ENCODE data around the gene PIGV.

The PIGV gene

DNA sequence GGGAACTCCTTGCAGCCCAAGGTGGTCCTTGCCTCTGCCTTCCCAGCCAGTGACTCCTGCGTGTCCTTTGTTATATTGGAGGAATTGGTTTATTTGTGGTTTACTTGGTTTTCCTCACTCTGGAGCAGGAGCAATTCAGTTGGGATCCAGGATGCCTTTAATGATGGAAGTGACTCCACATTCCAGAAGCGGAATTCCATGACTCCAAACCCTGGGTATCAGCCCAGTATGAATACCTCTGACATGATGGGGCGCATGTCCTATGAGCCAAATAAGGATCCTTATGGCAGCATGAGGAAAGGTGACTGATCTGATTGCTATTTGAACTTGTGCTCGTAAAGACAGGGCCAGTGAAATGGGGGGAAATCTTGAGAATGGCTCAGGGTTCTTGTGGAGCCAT lies 15.1 kb upstream of the PIGV start:
- no peak for DNase-seq (ENCODE audit: low read depth in 2 of 2, low spot score in 1 of 2)

DNA sequence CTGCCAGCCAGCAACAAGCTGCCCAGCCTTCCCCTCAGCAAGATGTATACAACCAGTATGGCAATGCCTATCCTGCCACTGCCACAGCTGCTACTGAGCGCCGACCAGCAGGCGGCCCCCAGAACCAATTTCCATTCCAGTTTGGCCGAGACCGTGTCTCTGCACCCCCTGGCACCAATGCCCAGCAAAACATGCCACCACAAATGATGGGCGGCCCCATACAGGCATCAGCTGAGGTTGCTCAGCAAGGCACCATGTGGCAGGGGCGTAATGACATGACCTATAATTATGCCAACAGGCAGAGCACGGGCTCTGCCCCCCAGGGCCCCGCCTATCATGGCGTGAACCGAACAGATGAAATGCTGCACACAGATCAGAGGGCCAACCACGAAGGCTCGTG lies 13.3 kb upstream of the PIGV start:
- DNase-seq (ENCODE audit: low read depth in 2 of 2, low spot score in 1 of 2): no peak

DNA sequence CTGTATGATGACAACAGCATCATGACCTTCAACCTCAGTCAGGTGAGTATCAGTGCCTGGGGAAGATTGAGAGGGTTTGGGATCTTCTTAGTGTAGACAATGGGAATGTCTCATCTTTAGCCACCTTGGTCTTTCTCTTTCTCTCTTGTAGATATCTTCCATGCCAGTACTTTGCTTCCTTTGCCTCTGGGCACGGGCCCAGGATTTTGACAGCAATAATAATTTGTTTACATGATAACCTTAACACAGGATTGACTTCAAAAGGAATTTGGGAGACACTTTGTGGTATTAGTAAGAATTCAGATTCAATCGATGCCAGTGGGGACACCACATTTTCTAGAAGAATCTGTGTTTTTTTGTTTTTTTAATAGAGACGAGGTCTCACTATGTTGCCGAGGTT lies 12.1 kb upstream of the PIGV start:
- no peak for DNase-seq (ENCODE audit: low read depth in 2 of 2, low spot score in 1 of 2)

DNA sequence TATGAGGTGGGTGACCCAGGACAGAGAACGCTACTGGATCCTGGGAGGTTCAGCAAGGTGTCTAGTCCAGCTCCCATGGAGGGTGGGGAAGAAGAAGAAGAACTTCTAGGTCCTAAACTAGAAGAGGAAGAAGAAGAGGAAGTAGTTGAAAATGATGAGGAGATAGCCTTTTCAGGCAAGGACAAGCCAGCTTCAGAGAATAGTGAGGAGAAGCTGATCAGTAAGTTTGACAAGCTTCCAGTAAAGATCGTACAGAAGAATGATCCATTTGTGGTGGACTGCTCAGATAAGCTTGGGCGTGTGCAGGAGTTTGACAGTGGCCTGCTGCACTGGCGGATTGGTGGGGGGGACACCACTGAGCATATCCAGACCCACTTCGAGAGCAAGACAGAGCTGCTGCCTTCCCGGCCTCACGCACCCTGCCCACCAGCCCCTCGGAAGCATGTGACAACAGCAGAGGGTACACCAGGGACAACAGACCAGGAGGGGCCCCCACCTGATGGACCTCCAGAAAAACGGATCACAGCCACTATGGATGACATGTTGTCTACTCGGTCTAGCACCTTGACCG lies 8.6 kb upstream of the PIGV start:
- no peak for DNase-seq (ENCODE audit: low read depth in 2 of 2, low spot score in 1 of 2)

DNA sequence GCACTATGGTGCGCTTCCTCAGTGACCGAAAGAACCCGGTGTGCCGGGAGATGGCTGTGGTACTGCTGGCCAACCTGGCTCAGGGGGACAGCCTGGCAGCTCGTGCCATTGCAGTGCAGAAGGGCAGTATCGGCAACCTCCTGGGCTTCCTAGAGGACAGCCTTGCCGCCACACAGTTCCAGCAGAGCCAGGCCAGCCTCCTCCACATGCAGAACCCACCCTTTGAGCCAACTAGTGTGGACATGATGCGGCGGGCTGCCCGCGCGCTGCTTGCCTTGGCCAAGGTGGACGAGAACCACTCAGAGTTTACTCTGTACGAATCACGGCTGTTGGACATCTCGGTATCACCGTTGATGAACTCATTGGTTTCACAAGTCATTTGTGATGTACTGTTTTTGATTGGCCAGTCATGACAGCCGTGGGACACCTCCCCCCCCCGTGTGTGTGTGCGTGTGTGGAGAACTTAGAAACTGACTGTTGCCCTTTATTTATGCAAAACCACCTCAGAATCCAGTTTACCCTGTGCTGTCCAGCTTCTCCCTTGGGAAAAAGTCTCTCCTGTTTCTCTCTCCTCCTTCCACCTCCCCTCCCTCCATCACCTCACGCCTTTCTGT lies 7.3 kb upstream of the PIGV start:
- no peak for DNase-seq (ENCODE audit: low read depth in 2 of 2, low spot score in 1 of 2)

DNA sequence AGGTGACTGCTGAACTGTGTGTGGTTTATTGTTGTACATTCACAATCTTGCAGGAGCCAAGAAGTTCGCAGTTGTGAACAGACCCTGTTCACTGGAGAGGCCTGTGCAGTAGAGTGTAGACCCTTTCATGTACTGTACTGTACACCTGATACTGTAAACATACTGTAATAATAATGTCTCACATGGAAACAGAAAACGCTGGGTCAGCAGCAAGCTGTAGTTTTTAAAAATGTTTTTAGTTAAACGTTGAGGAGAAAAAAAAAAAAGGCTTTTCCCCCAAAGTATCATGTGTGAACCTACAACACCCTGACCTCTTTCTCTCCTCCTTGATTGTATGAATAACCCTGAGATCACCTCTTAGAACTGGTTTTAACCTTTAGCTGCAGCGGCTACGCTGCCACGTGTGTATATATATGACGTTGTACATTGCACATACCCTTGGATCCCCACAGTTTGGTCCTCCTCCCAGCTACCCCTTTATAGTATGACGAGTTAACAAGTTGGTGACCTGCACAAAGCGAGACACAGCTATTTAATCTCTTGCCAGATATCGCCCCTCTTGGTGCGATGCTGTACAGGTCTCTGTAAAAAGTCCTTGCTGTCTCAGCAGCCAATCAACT lies 6.4 kb upstream of the PIGV start:
- no peak for DNase-seq (ENCODE audit: low read depth in 2 of 2, low spot score in 1 of 2)

DNA sequence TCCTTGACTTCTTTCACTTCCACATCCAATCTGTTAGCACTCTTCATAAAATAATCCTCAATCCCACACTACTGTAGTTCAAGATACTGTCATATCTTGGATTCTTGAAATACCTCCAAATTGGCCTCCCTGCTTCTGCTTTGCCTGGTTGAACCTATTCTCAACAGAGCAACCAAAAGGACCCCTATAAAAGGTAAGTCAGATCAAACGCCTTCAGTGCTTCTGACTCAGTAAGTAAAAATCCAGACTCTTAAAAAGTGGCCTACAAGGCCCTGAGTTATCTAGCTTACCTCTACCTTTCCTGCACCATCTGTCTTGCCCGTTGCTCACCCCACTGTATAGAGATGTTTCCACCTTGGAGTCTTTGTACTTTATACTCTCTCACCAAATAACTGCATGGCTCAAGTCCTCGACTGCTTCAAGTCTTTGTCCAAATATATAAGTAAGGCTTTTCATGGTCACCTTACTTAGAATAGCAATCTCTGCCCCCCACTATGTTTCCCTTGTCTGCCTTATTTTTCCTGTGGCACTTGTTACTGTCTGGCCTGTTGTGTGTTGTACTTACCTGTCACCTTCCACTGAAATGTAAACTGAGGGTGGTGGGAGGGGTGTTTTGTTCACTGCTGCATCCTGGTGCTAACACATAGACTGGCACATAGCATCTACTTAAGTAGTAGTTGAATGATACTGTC lies 5.1 kb upstream of the PIGV start:
- DNase-seq (ENCODE audit: low read depth in 2 of 2, low spot score in 1 of 2): no peak

DNA sequence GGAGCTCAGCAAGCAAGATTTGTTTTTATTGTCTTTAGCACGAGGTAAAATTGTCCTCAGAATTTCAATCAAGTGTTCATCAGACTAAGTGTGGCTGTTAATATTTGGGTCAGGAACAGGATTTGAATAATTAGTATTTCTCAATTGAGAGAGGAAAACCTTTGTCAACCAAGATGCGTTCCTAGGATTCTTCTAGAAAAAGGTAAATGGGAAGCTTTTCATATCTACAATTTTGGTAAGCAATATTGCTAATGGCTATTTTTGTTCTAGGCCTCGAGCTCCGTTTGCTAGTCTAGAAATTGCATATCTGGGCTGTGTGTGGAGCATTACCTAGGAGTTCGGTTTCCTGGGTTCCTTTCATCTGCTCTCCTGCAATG lies 4.1 kb upstream of the PIGV start:
- DNase-seq (ENCODE audit: low read depth in 2 of 2, low spot score in 1 of 2): no peak

DNA sequence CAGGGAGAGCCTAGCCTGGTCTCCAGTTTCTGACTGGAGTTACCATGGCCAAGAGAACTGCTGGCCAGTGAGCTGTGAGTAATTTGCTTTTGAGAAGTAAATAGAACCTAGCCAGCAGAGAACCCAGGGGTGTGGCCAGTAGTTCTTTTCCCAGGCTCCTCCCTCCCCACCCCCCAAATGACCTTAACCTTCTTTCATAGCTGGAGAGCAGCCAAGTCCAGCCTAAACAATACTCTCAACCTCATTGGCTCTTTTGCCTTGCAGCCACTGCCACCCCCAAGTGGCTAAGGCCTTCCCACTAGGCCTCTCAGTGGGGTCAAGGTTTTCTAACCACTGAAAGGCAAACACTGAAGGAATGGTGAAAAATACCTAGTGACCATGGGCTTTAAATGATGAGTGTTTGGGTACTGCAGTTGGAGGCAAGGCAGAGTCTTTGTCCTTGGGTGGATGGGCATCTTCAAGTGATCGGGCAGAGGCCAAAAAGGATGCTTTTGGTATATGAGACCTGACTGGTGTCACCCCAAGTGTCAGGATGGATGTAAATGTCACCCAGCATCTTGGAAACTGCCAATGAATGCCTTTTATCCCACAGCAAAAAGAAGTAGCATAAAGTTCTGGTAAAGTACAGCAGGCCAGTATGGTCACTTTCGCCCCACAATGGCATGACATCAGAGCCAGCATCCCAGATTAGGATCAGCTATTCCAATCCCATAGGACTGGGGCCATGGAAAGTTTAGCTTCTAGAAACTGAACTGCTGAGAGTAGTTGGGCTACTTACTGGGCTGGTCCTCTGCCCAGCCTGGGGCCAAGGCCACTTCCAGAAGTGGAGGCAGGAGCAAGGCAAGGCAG lies 3.5 kb upstream of the PIGV start:
- DNase-seq (ENCODE audit: low read depth in 2 of 2, low spot score in 1 of 2): no peak

DNA sequence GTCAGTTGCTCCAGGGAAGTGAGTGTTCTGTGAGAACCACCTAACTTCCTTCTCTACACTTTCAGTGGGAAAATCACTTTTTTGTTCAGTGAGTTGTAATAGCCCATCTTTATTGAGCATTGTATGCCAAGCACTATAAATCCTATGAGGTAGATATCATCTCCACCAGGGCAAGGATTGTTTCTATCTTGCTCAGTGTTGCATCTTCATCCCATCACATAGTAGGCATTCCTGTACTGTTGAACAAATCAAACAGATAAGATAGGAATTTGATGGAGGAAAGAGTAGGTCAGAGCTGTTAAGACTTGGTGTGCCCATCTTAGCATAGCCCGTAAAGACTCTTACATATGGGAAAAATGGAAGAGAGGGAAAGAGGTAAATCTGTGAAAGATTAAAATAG lies 2.9 kb upstream of the PIGV start:
- DNase-seq (ENCODE audit: low read depth in 2 of 2, low spot score in 1 of 2): no peak

DNA sequence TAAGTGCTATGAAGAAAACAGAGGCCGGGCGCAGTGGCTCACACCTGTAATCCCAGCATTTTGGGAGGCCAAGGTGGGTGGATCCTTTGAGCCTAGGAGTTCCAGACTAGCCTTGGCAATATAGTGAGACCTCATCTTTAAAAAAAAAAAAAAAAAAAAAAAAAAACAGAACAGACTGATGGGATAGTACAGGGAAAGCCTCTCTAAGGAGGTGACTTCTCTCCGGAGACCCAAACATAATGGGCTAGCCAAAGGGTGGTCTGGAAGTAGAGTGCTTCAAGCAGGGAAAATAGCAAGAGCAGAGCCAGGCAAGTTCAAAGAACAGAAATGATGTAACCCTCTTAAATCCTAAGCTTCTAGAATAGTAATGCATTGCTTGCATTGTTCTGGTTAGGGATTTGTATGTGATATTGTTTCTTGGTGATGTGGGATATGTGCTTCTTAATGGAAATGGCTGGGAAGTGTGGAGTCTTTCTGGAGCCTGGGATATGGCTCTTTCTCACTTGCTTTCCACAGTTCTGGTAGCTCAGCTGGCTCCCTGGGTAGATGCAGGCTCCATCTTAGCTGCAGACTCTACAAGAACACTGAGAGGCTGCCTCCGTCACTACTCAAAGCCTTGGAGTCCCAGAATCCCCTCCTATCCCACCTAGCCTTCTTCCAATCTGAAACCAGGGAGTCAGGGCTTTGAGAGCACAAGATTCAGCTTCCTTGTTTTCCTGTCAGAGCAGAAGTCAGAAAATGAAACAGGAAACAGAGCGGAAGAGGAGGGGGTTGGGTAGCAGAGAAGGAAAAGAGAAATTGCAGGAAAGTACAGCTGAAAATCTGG lies 1.9 kb upstream of the PIGV start:
- DNase-seq (ENCODE audit: low read depth in 2 of 2, low spot score in 1 of 2): no peak

DNA sequence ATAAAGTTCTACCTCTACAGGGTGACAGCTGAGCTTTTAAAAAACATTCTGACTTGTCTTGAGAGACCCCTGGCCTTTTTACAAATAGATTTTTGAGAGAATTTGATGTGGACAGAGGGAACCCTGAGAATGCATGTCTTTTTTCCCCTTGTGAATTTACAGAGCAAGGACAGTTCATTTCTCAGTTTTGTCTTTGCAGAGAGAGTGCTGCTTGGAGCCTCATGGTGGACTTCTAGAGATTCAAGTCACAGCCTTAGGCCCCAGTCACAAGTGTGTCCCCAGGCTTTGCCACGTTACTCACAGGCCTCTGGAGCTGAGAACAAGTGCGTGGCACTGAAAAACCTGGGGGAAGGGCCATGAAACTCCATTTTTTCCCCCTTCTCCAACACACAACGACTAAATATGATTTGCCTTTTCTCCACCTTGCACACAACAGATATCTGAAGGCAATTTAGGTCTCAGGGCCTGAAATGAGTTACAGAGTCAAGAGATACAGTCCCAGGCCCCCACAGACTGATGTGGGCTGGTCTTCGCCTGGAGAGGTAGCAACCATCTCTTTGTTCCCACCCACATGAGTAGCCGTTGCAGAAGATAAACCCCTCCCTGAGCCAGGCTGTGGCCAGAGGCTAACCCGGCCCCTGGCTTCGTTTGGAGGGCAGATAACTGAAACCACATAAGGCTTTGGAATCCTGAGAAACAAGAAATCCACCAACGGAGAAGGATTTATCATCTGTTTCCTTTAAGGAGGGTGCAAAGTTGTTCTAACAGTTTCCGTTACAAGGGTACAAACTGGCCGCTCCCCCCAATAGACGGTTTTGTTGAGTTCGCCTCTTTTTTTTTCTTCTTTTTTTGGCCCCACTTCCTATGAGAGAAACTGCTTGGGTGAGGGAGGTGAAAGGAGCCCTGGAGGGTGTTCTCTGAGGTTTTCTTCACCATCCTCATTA lies 1.0 kb upstream of the PIGV start:
- no peak for DNase-seq (ENCODE audit: low read depth in 2 of 2, low spot score in 1 of 2)

DNA sequence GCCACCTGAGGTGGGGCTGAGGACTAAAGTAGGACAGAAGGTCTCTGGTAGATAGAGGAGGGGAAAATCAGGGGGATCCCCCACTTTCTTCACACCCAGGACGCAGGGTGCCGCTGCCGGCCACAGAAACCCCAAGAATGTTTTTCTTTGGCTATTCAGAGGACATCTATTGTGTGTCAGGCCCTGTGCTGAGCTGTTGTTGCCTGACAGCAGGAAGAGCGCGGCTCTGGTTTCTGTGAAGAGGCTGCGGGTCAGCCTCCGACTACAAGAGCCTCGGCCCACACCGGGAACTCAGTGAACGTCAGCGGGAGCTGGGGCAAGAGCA lies 407 bp upstream of the PIGV start:
- DNase-seq (ENCODE audit: low read depth in 2 of 2, low spot score in 1 of 2): peak; percentile 42 to 43

DNA sequence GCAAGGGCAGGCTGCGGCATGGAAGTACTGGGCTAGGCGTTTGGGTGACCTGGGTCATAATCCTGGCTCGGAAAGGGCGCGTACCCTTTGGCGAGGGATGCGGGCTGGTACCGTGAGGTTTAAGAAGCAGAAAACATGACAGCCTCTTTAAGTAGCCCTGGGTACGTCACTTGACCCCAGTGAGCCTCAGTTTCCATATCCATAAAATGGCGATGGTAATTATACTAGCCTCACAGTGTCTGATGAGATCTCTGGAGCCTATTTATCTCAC lies 700 bp downstream of the PIGV start:
- DNase-seq (ENCODE audit: low read depth in 2 of 2, low spot score in 1 of 2): no peak

DNA sequence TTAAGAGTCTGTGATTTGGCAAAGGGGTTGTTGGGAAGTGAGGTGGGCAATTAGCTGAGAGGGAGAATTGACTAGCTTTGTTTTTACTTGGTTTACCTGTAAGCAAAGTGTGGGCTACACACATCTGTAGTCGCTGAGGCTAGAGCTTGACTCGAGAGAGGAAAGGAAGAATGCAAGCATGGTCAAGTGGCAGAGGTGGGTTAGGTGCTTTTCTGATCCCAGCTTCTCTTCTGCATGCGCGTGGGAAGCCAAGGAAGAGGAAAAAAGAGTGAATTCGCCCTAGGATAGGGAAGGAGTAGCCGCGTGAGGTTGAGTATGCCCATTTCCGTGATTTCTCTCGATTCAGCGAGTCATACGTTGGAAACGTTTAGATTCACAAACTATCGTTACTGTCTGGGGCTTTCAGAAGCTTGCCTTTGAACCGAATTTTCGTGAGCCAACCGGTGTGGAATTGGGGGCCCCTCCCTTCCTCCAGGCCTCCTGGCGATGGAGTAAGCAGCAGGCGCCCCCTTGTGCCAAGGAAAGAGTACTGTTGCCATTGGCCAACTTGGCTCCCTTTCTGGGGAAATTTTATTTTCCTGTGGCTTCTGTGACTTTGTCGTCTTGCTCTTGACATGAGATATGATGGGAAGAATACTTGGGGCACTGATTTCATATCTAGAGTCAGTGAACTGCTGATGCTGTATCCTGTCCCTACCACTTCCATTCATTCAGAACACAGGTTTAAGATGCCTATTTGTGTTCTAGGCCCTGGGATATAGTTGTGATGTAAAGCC lies 1.3 kb downstream of the PIGV start:
- peak; percentile 56 to 79 for DNase-seq (ENCODE audit: low read depth in 2 of 2, low spot score in 1 of 2)

DNA sequence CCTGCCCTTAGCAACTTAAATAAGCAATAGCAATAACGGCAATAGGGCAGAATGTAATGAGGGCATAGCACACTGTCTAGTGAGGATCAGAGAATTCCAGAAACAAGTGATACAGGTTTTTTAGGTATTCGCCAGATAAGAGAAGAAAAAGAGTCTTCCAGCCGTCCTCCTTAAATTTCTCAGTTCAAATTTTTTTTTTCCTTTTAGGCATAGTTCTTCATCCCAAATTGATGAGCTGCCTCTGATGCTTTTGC lies 1.8 kb downstream of the PIGV start:
- DNase-seq (ENCODE audit: low read depth in 2 of 2, low spot score in 1 of 2): no peak

DNA sequence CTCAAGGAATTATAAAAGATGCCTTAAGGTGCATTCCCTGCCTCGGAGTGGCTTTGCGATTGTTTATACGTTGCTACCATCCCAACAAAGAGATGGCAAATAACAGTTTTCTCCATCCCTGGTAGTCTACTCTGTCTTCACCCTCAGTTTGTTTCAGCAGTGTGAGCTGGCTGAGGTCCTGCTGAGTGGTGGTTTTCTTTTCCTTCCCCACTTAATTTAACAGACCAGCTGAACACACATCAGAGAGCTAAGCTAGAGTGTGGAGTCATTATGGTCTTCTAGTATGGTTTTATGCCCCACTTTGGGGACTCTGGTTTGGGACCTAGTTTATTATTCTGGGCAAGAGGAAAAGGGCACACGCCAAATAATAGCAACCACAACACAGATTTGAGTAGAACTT lies 2.2 kb downstream of the PIGV start:
- no peak for DNase-seq (ENCODE audit: low read depth in 2 of 2, low spot score in 1 of 2)

DNA sequence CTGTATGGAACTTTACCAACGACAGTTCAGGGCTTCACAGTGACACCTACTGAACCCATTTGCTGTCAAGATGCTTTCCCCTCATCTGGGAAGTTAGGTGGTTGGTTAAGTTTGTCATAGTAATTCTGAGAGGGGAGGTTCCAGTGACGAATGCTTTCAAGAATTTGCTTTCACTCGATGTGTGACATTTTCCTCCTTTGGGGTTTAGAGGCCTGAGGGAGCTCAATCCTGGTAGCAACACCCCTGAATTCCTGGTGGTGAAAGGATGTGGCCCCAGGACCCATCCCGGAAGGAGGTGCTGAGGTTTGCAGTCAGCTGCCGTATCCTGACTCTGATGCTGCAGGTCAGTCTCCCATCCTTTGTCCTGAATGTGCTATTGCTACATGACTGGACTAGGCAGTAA lies 2.8 kb downstream of the PIGV start:
- DNase-seq (ENCODE audit: low read depth in 2 of 2, low spot score in 1 of 2): no peak

DNA sequence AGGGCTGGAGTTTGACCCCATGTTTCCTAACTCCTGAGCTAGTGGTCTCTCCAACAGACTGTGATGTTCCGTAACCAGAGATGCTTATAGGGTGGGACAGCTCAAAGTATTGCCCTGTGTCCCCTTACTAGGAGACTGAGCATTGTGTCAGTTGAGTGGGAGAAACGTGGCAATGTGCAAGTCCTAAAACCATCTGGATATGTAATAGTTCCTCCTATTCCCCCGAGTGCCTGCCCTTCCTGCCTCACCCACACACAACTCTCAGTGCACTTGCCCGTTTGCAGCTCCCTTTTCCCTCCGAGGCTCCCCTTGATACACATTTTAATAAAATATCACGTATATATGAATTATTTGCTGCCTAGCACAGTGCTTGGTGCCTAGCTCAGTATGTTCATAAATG lies 3.4 kb downstream of the PIGV start:
- no peak for DNase-seq (ENCODE audit: low read depth in 2 of 2, low spot score in 1 of 2)

DNA sequence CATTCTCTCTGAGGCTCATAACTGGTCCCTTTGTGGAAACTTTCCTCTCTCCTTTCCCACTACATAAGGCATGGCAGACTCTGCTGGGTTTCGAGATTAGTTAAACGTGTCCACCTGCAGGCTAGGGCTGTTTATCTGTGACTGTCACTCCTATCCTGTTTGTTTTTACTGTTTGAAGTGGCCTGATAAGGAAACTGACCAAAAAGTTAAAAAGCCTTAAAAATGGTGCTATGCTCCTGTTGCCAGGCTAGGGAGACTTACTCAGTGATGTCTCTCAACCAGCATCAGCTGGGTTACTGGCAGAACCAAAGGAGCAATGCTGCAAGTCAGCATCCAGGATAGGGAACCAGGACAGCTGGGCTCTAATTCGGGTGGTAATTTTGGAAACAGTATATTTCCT lies 3.9 kb downstream of the PIGV start:
- no peak for DNase-seq (ENCODE audit: low read depth in 2 of 2, low spot score in 1 of 2)

All from stimulated activated CD8-positive, alpha-beta memory T cell treated with anti-CD3 and anti-CD28 coated beads, Interleukin-4, amount 100 ng/mL, for 1 hour (primary cell).